Mesodermal cell (in vitro differentiated cells): ENCODE data around the gene NEK7.
A peak's percentile ranks its signal among the peaks of the same experiment; 100 is the strongest.

Experiments used
- H3K27ac ChIP-seq: 2 replicates; pipeline ENCODE4 v1.7.0; 2013; ENCODE audit warnings: mild to moderate bottlenecking, low read depth, low read length, moderate library complexity; ENCODE audit not compliant: severe bottlenecking
- H3K36me3 ChIP-seq: 2 replicates; pipeline ENCODE4 v1.7.1; 2013; ENCODE audit warnings: mild to moderate bottlenecking, low read length, moderate library complexity; ENCODE audit not compliant: control insufficient read depth, insufficient read depth
- H3K4me1 ChIP-seq: one replicate; pipeline ENCODE4 v1.7.1; 2013; ENCODE audit warnings: mild to moderate bottlenecking, low read length; ENCODE audit not compliant: insufficient read depth, control insufficient read depth, poor library complexity, severe bottlenecking
- H3K4me3 ChIP-seq: 2 replicates; pipeline ENCODE4 v1.7.0; 2013; ENCODE audit warnings: low read length, control low read depth, mild to moderate bottlenecking; ENCODE audit not compliant: insufficient read depth, poor library complexity, severe bottlenecking; ENCODE audit errors: extremely low read depth
- H3K9me3 ChIP-seq: 2 replicates; pipeline ENCODE4 v1.7.1; 2013; ENCODE audit warnings: mild to moderate bottlenecking, low read length, moderate library complexity; ENCODE audit not compliant: control insufficient read depth
- WGBS, 2 experiments: methylation state at CpG; one replicate each; pipeline ENCODE4 v1.1.5; 2013; ENCODE audit warnings: missing lambda C conversion rate in 2 of 2; ENCODE audit not compliant: insufficient coverage in 2 of 2; 5-methylcytosine and 5-hydroxymethylcytosine counted together

The NEK7 gene

GRCh38 chr1:198255784-198256183, 99.0 kb downstream of the NEK7 start:
- Histone ChIP-seq H3K4me1 (peaks cover 4% of the 10 kb centered on the region), H3K27ac (no peak overlapping the region), H3K9me3 (no peaks in the 10 kb centered on the region), H3K36me3 (peaks cover 2% of the 10 kb centered on the region), H3K4me3 (no peak overlapping the region)
- no CpG with 5 or more reads among the region's 1 CpG for WGBS, 2 experiments

GRCh38 chr1:198258491-198258890, 101.7 kb downstream of the NEK7 start:
- Histone ChIP-seq H3K4me3 (no peak overlapping the region), H3K27ac (no peak overlapping the region), H3K9me3 (no peaks in the 10 kb centered on the region), H3K4me1 (no peaks in the 10 kb centered on the region), H3K36me3 (peaks cover 2% of the 10 kb centered on the region)

GRCh38 chr1:198259333-198260074, 102.7 kb downstream of the NEK7 start:
- 91 to 95% methylated on average over 3 of the region's 3 CpGs for WGBS, 2 experiments
- H3K9me3 ChIP-seq, result no peaks in the 10 kb centered on the region

GRCh38 chr1:198261886-198262285, 105.1 kb downstream of the NEK7 start:
- H3K27ac ChIP-seq, result no peak overlapping the region
- peaks cover 2% of the 10 kb centered on the region for H3K36me3 ChIP-seq
- peaks cover 13% of the 10 kb centered on the region for H3K4me1 ChIP-seq

More at GRCh38 chr1:198259333-198260074, 102.7 kb downstream of the NEK7 start:
- no peak overlapping the region for H3K4me3 ChIP-seq
- H3K27ac ChIP-seq, result no peak overlapping the region
- peaks cover 2% of the 10 kb centered on the region for H3K36me3 ChIP-seq
- peaks cover 4% of the 10 kb centered on the region for H3K4me1 ChIP-seq

GRCh38 chr1:198263186-198263585, 106.4 kb downstream of the NEK7 start:
- H3K27ac ChIP-seq, result no peak overlapping the region
- peaks cover 22% of the 10 kb centered on the region for H3K4me1 ChIP-seq
- H3K36me3 ChIP-seq, result peaks cover 3% of the 10 kb centered on the region
- 92 to 98% methylated on average over 4 of the region's 5 CpGs for WGBS, 2 experiments
- H3K9me3 ChIP-seq, result no peaks in the 10 kb centered on the region
- H3K4me3 ChIP-seq, result no peak overlapping the region

More at GRCh38 chr1:198261886-198262285, 105.1 kb downstream of the NEK7 start:
- H3K4me3 ChIP-seq, result no peak overlapping the region
- no peaks in the 10 kb centered on the region for H3K9me3 ChIP-seq

- H3K27ac ChIP-seq, result no peak overlapping the region
- peaks cover 3% of the 10 kb centered on the region for H3K36me3 ChIP-seq
- H3K9me3 ChIP-seq, result no peaks in the 10 kb centered on the region
- H3K4me1 ChIP-seq, result peaks cover 29% of the 10 kb centered on the region
- no peak overlapping the region for H3K4me3 ChIP-seq
Observed at GRCh38 chr1:198264282-198264681, 107.5 kb downstream of the NEK7 start.

- WGBS, 2 experiments, result 62 to 84% methylated on average over 2 to 3 of the region's 3 CpGs
- peak overlapping the region; percentile 67 for H3K27ac ChIP-seq
- H3K36me3 ChIP-seq, result peaks cover 3% of the 10 kb centered on the region
- H3K4me3 ChIP-seq, result no peak overlapping the region
- no peaks in the 10 kb centered on the region for H3K9me3 ChIP-seq
- peaks cover 34% of the 10 kb centered on the region for H3K4me1 ChIP-seq
Observed at GRCh38 chr1:198265073-198265661, 108.4 kb downstream of the NEK7 start.

GRCh38 chr1:198267056-198267455, 110.3 kb downstream of the NEK7 start:
- Histone ChIP-seq H3K36me3 (peaks cover 7% of the 10 kb centered on the region), H3K4me1 (peaks cover 39% of the 10 kb centered on the region), H3K4me3 (no peak overlapping the region), H3K27ac (no peak overlapping the region), H3K9me3 (no peaks in the 10 kb centered on the region)

- Histone ChIP-seq H3K9me3 (no peaks in the 10 kb centered on the region), H3K27ac (peak overlapping the region; percentile 72), H3K4me1 (peaks cover 48% of the 10 kb centered on the region), H3K4me3 (no peak overlapping the region), H3K36me3 (peaks cover 7% of the 10 kb centered on the region)
- WGBS, 2 experiments, result 75 to 94% methylated on average over 3 to 4 of the region's 4 CpGs
Observed at GRCh38 chr1:198267921-198268320, 111.1 kb downstream of the NEK7 start.

- Histone ChIP-seq H3K4me1 (peaks cover 53% of the 10 kb centered on the region), H3K4me3 (no peak overlapping the region), H3K36me3 (peaks cover 7% of the 10 kb centered on the region), H3K27ac (peak overlapping the region; percentile 72), H3K9me3 (no peaks in the 10 kb centered on the region)
- 100% methylated on average over 1 of the region's 3 CpGs for WGBS, 2 experiments
Observed at GRCh38 chr1:198268784-198269645, 112.2 kb downstream of the NEK7 start.

GRCh38 chr1:198269646-198269940, 112.8 kb downstream of the NEK7 start:
- WGBS, 2 experiments, result no CpG with 5 or more reads among the region's 1 CpG
- H3K4me1 ChIP-seq, result peaks cover 53% of the 10 kb centered on the region
- H3K4me3 ChIP-seq, result no peak overlapping the region
- H3K36me3 ChIP-seq, result peaks cover 7% of the 10 kb centered on the region
- no peak overlapping the region for H3K27ac ChIP-seq
- H3K9me3 ChIP-seq, result no peaks in the 10 kb centered on the region
